Right lung (tissue), 5 donors: ENCODE measurements around the gene USP36. TPM values are rescaled to one million over a fixed set of nuclear protein-coding genes. Genes with fewer than 3 reads are reported as not detected.

Experiments used
- polyA plus RNA-seq, 5 donors: library from polyadenylated mRNA; unstranded; fragments of 120-200 nt; gene quantifications; one replicate each; pipeline versions ENCODE4 v1.2.1 to v1.2.3, GENCODE V29; 2013; ENCODE audit warnings: inconsistent platforms in 1 of 5, low replicate concordance in 1 of 5; ENCODE audit not compliant: insufficient read length in 5 of 5, insufficient read depth in 1 of 5

Gene USP36
- polyA plus RNA-seq, 5 donors, result 32.6 to 55.3 (median 43.6) TPM

Other genes with a start within 250 kb of the USP36 start
- 10 to 100 TPM; 36.4 to 45.8 (median 38.8) TPM for gene CYTH1, start 58.5 kb downstream of the USP36 start, polyA plus RNA-seq
- under 1 TPM; 0.18 to 0.50 (median 0.29) TPM for gene CEP295NL, start 62.4 kb upstream of the USP36 start, polyA plus RNA-seq
- gene TIMP2, start 84.6 kb upstream of the USP36 start, polyA plus RNA-seq, result 100 to 1,000 TPM; 154 to 188 (median 170) TPM
- 100 to 1,000 TPM; 124 to 224 (median 169) TPM for gene LGALS3BP, start 139.1 kb upstream of the USP36 start, polyA plus RNA-seq
- gene CANT1, start 168.9 kb upstream of the USP36 start, polyA plus RNA-seq, result 10 to 100 TPM; 36.8 to 45.5 (median 42.3) TPM
- 1 to 10 TPM; 1.5 to 2.7 (median 2.2) TPM for gene C1QTNF1, start 183.4 kb upstream of the USP36 start, polyA plus RNA-seq
- 10 to 100 TPM; 21.1 to 41.6 (median 31.5) TPM for gene ENGASE, start 234.0 kb upstream of the USP36 start, polyA plus RNA-seq